GM21381 (cell line): ENCODE data around the gene TSR1.

ENCODE experiments used
- ATAC-seq: cut with Tn5 transposase; IDR thresholded peaks from one replicate; pipeline ENCODE4 v1.9.1; 2021; ENCODE audit warnings: mild to moderate bottlenecking, moderate library complexity; ENCODE audit not compliant: unreplicated experiment

Gene TSR1

DNA sequence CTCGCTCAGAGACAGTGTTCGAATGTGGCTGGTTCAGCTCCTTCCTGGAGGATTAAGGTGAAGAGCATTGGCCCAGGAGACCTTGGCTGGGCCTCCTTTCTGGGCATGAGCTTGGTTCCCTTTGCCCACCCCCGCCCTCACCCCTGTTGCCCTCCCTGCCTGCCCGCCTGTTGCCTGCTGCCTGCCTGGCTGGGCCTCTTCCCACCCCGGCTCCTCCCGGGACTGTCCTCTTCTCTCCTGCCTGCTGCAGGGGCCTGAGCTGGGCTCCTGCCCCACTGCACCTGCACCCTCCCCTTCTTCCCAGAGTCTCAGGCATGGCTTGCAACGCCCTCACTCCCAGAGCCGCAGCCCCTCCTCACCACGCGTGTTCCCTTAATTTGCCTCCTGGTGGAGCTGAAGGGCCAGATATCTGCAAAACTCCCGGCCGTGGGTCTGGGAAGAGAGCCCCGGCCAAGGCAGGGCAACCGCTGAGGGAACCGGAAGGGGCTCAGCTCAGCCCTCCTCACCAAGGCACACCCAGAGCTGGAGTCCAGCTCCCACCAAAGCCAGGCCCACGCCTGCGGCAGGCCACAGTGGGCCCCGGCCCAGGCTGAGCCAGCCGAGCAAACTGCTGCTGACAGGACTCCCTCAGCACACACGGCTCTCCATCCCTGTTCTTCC lies 33.4 kb upstream of the TSR1 start:
- ATAC-seq, result no peak

DNA sequence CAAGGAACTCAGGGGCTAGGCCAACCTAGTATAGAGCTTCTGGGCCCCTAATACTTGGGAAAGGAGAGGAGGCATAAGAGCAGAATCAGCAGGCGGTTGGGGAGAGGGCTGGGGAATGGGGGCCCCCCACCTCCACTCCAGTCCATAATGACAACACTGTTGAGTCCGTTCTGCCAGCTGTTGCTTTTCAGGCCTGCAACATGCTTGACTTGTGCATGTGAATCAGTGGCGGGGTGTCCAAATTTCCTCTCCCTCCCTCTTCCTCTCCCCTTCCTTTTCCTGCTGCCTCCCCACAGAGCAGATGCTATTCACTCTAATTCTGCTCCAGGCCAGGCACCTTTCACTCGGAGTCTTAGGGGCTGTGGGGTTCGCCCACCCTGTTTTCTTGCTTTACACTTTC lies 32.8 kb upstream of the TSR1 start:
- no peak for ATAC-seq

GRCh38 chr17:2368359-2368758 lies 32.1 kb upstream of the TSR1 start:
- no peak for ATAC-seq

DNA sequence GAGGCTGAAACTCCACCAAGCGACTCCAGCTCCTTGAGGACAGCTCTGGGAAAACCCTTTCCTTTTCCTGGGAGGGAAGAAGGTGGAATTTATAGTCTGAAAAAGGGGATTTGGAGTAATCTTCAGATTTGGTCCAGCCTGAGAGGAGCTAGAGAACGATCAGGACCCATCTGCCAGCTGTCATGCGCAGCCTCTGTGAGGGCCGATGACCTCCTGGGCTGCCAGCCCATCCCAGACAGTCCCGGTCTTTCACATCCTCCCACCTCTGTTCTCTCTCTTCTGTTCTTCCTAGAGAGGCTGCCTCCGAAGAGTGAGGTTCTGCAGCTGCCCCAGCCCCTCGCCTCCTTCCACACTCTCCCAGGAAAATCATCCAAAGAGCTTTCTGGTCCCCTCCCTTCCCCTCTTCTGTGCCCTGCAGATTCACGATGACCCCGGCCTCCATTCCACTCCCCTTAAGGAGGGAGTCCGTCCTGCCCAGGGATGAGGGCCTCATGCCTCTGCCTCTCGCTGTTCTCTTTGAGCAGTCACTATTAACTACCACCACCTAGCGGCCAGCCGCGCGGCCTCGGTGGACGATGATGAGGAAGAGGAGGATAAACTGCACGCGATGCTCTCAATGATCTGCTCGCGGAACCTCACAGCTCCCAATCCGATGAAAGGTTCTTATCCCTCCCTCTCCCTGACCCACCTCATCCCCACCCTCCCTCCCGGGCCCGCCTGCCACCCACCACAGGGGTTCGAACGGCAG lies 30.7 kb upstream of the TSR1 start:
- ATAC-seq, result no peak

- ATAC-seq, result no peak
Observed at GRCh38 chr17:2365132-2365531, 28.9 kb upstream of the TSR1 start.

- no peak for ATAC-seq
Observed at GRCh38 chr17:2364763-2365116, 28.5 kb upstream of the TSR1 start.

- ATAC-seq, result no peak
Observed at GRCh38 chr17:2363851-2364762, 27.9 kb upstream of the TSR1 start.

DNA sequence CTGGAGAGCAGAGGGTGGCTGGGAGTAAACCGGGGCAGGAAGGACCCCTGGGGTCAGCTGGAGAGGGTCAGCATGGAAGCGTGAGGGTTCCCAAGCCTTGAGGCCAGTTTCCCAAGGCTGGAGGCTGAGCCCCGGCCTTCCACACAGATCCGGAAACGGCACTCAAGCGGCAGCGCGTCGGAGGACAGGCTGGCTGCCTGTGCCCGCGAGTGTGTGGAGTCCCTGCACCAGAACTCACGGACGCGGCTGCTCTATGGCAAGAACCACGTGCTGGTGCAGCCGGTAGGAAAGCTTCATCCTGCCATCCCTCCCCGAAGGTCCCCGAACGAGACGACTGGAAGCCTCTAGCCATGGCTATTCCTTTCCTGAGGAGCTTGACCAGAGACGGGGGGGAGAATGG lies 27.1 kb upstream of the TSR1 start:
- ATAC-seq, result no peak

- ATAC-seq, result no peak
Observed at GRCh38 chr17:2362881-2363280, 26.6 kb upstream of the TSR1 start.

DNA sequence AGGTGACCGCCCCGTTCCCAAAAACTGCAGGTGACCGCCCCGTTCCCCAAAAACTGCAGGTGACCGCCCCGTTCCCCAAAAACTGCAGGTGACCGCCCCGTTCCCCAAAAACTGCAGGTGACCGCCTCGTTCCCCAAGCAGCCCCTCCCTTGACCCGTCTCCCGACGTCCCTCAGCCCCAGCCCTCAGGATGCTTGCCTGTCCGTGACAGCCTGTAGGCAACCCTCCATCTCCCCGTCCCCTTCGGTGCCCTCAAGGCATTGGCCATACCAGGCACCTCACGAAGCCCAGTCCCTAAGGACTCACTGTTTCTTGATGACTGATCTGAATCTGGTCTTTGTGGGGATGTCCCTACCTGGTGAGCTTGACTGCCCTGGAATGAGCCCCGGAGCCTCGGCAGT lies 26.2 kb upstream of the TSR1 start:
- ATAC-seq, result no peak

DNA sequence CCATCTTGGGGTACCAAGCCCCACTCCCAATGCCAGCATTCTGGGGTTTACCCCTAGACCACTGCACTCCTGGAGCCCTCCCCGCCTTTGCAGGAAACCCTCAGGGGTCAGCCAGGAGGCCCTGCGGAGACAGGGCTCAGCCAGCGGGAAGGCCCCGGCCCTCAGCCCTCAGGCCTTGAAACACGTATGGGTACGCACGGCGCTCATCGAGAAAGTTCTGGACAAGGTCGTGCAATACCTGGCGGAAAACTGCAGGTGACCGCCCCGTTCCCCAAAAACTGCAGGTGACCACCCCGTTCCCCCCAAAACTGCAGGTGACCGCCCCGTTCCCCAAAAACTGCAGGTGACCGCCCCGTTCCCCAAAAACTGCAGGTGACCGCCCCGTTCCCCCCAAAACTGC lies 25.8 kb upstream of the TSR1 start:
- no peak for ATAC-seq

- ATAC-seq, result no peak
Observed at GRCh38 chr17:2361010-2361760, 24.9 kb upstream of the TSR1 start.

GRCh38 chr17:2357931-2358434 lies 21.7 kb upstream of the TSR1 start:
- ATAC-seq, result no peak

GRCh38 chr17:2357237-2357636 lies 21.0 kb upstream of the TSR1 start:
- ATAC-seq, result no peak

DNA sequence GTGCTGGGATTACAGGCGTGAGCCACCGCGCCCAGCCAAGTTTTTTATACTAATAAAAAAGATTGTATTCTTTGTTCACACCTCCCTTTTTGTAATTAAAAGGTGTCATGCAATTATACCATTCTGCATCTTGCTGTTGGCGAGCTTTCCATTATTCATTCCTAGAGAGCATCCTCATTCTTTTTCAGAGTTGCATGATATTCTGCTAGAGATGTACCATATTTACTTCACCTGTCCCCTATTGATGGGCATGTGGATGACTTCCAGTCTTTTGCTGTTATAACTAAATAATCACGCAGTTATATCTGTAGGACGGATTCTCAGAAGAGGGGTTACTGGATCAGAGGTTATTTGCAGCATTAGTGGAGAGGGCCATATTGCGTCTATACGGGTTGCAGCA lies 18.1 kb upstream of the TSR1 start:
- ATAC-seq, result no peak

- ATAC-seq, result no peak
Observed at GRCh38 chr17:2351269-2351668, 15.0 kb upstream of the TSR1 start.

DNA sequence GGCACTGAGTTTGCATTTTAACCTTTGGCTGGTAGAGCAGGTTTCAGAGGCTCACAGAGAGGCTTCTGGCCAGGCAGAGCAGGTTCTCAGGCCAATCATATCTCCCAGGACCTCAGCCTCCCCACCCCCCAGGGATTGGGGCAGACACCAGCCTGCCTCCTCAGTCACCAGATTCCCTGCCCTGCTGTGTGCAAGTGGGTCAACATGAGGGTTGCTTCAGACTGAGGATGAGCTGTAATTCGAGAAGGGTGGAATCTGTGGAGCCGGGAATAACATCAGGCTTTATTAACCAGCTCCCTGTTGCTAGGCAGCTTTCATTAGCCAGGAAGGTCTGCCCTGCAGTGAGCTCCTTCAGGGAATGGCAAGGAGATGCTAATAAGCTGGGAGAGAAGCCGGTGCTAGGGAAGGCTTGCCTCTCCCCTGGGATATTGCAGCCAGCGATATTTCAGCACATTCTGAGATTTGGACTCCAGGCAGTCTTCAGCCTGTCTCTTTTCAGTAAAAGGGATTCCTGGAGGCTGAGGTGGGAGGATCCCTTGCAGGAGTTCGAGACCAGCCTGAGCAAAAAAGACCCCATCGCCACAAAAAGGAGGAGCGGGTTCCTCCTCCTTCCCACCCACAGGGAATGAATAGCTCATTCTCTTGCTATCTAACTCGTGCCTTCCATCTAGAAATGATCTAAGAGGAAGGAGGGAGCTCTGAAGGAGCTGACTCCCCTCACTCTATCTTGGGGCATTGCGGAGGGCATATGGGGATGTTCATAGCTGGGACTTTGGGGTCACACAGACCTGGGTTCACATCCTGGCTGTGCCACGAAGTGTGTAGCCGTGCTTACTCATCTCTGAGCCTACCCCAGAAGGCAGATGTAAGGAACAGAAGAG lies 11.8 kb upstream of the TSR1 start:
- no peak for ATAC-seq

DNA sequence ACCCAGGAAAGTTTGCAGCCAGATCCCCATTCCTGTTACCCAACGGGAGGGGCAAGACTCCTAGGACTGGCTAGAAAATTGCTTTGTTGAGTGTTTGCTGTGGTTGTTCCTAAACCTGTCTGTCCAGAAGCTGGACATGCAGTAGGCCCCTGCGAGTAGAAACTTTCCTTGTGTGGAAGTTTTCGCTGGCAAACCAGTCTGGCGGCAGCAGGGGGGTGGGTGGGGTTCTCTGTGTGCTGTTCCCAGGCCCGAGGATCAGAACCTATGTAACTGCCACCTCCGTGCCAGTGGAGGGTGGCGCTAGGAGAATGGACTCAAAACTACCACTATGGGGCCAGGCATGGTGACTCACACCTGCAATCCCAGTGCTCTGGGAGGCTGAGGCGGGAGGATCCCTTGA lies 10.2 kb upstream of the TSR1 start:
- no peak for ATAC-seq

GRCh38 chr17:2344528-2344927 lies 8.3 kb upstream of the TSR1 start:
- no peak for ATAC-seq

DNA sequence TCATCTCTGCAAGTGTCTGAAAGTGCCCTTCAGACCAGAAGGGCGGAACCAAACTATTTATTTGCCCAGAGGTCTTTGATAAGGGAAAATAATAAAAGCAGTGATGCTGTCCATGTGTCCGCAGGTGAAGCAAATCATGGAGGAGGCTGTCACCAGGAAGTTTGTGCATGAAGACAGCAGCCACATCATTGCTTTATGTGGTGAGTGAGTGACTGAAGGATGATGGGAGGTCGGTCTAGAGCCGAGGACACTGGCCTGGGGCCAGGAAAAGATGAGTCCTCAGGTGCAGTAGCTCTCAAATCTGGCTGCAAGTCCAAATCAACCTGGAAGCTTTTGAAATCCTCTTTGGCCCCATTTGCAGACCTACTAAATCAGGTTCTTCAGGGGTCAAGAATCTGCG lies 7.2 kb upstream of the TSR1 start:
- ATAC-seq, result no peak
